K562 (cell line): Measurements from ENCODE around the gene GMPR2. TPM values are rescaled to one million over a fixed set of nuclear protein-coding genes. Genes with fewer than 3 reads are reported as not detected.

Experiments used
- DACH1 ChIP-seq: fragments of 450-650 bp; IDR thresholded peaks from 2 replicates; pipeline ENCODE4 v1.6.1; 2018; ENCODE audit not compliant: partially characterized antibody
- EGR1 ChIP-seq: fragments of 450-650 bp; conservative IDR thresholded peaks from 2 replicates; pipeline ENCODE4 v1.6.1; 2017; ENCODE audit warnings: mild to moderate bottlenecking
- HDAC1 ChIP-seq, 2 experiments: fragments of 450-650 bp; IDR thresholded peaks; 2 replicates each; pipeline ENCODE4 v1.6.1; 2016 to 2017; ENCODE audit warnings: inconsistent platforms in 1 of 2, mild to moderate bottlenecking in 1 of 2, moderate library complexity in 1 of 2
- HMGN3 ChIP-seq: IDR thresholded peaks from 2 replicates; pipeline ENCODE4 v1.6.1; 2011; ENCODE audit warnings: borderline replicate concordance, low read depth, mild to moderate bottlenecking, mixed read lengths, low read length; ENCODE audit not compliant: insufficient read length; ENCODE audit errors: extremely low read depth
- HNRNPH1 ChIP-seq: fragments of 200-400 bp; formaldehyde crosslinking; optimal IDR thresholded peaks from 2 replicates; pipeline ENCODE3; 2017; ENCODE audit warnings: low read depth, mild to moderate bottlenecking, low read length, moderate library complexity
- HNRNPK ChIP-seq: fragments of 200-400 bp; formaldehyde crosslinking; IDR thresholded peaks from one replicate; pipeline ENCODE4 v1.6.1; 2018; ENCODE audit warnings: mild to moderate bottlenecking, low read depth, low read length; ENCODE audit not compliant: poor library complexity, severe bottlenecking
- LEF1 ChIP-seq: fragments of 450-650 bp; IDR thresholded peaks from 2 replicates; pipeline ENCODE4 v1.6.1; 2016; ENCODE audit warnings: mild to moderate bottlenecking
- RBFOX2 ChIP-seq: fragments of 200-400 bp; formaldehyde crosslinking; IDR thresholded peaks from 2 replicates; pipeline ENCODE4 v1.6.1; 2017; ENCODE audit warnings: low read depth, mild to moderate bottlenecking, low read length, moderate library complexity
- RCOR1 ChIP-seq, 2 experiments: IDR thresholded peaks; 2 replicates each; pipeline ENCODE4 v1.6.1; 2012; ENCODE audit warnings: low read depth in 2 of 2, low read length in 2 of 2, borderline replicate concordance in 1 of 2, improper control_type of control experiment in 1 of 2
- TAF9B ChIP-seq: fragments of 450-650 bp; IDR thresholded peaks from 2 replicates; pipeline ENCODE4 v1.6.1; 2018; ENCODE audit warnings: mild to moderate bottlenecking; ENCODE audit not compliant: partially characterized antibody
- TFAP4 ChIP-seq: sonication (generic); formaldehyde crosslinking; IDR thresholded peaks from 2 replicates; pipeline ENCODE4 v1.8.0; 2022; ENCODE audit warnings: missing genetic modification reagents, mild to moderate bottlenecking, moderate library complexity, borderline replicate concordance
- ZBTB1 ChIP-seq: sonication (generic); formaldehyde crosslinking; IDR thresholded peaks from 2 replicates; pipeline ENCODE4 v1.8.1; 2023; ENCODE audit warnings: missing genetic modification reagents, low read depth, mild to moderate bottlenecking, borderline replicate concordance
- ZBTB17 ChIP-seq: fragments of 450-650 bp; formaldehyde crosslinking; IDR thresholded peaks from 2 replicates; pipeline ENCODE4 v1.4.0; 2020; ENCODE audit warnings: mild to moderate bottlenecking
- ZBTB40 ChIP-seq, 2 experiments: fragments of 450-650 bp in 1 of 2; sonication (generic) in 1 of 2; formaldehyde crosslinking in 1 of 2; IDR thresholded peaks; 2 replicates each; pipeline versions ENCODE4 v1.7.1 to v1.9.0; 2016 to 2022; ENCODE audit warnings: inconsistent platforms in 1 of 2, mild to moderate bottlenecking in 1 of 2, missing genetic modification reagents in 1 of 2
- ZEB2 ChIP-seq: fragments of 450-650 bp; IDR thresholded peaks from 2 replicates; pipeline ENCODE4 v1.6.1; 2016
- ZNF232 ChIP-seq: sonication (generic); formaldehyde crosslinking; IDR thresholded peaks from 2 replicates; pipeline ENCODE4 v1.8.0; 2022; ENCODE audit warnings: mild to moderate bottlenecking, missing genetic modification reagents
- ZNF274 ChIP-seq: IDR thresholded peaks from 2 replicates; pipeline ENCODE4 v1.6.1; 2011; ENCODE audit warnings: low read depth, mild to moderate bottlenecking, low read length, moderate library complexity, borderline replicate concordance
- ZNF785 ChIP-seq: fragments of 250-450 bp; sonication (Bioruptor Pico); IDR thresholded peaks from 2 replicates; pipeline ENCODE4 v1.4.0; 2020; ENCODE audit warnings: mild to moderate bottlenecking
- polyA plus RNA-seq, 8 experiments: library from polyadenylated mRNA; depleted of rRNA in 4 of 8; stranded (reverse) in 5 of 8; unstranded in 3 of 8; fragments of >200 nt; fragmentation: Nextera tagmentation in 2 of 8; fragmentation: Illumina TruSeq in 1 of 8; extraction: Ambion mirVana in 2 of 8; extraction: Trizol in 1 of 8; gene quantifications; 2 replicates each; pipeline versions ENCODE4 v1.2.1 to v1.2.3, GENCODE V29; 2011 to 2014; ENCODE audit warnings: inconsistent platforms in 1 of 8, missing spikeins in 1 of 8
- total RNA-seq, 7 experiments: library from RNA; depleted of rRNA in 6 of 7; stranded (reverse); fragments of >200 nt in 6 of 7; fragmentation: Illumina TruSeq in 2 of 7; extraction: Trizol in 2 of 7; gene quantifications; 2 replicates each; pipeline versions ENCODE4 v1.2.1 to v1.2.3, GENCODE V29; 2011 to 2021; ENCODE audit warnings: low replicate concordance in 1 of 7

Gene GMPR2
- total and polyA plus RNA-seq, 9 of the 15 experiments (the other 6 are each of a cell fraction or from before 2014, with no cell fraction given), result 26.4 to 67.4 (median 36.3) TPM

- TF ChIP-seq TAF9B (peak; percentile 42), HNRNPH1 (no peak), EGR1 (no peak), RBFOX2 (peak; percentile 97), ZNF785 (CRISPR knock-in tag) (no peak), HMGN3 (peak; percentile 23), LEF1 (no peak), TFAP4 (CRISPR knock-in tag) (peak; percentile 69; the same call in 1 of the 2 replicates), ZBTB40 (IDR thresholded peaks at IDR 0.05) (peak; percentile 92), ZBTB40 (CRISPR knock-in tag; IDR thresholded peaks at IDR 0.05) (no peak), RCOR1 (IDR thresholded peaks at IDR 0.05; ENCODE audit: borderline replicate concordance in 1 of 2, low read depth in 2 of 2, low read length in 2 of 2) (no peak), ZBTB1 (CRISPR knock-in tag) (no peak), ZBTB17 (peak; percentile 29), DACH1 (peak; percentile 86), ZNF274 (no peak), ZEB2 (no peak), HNRNPK (no peak), ZNF232 (no peak; the same call in 1 of the 2 replicates), HDAC1 (IDR thresholded peaks at IDR 0.05) (peak in 1 of 2 experiments; percentile 58; a peak in 2 of 4 replicates)
Measured at GRCh38 chr14:24195186-24196070, 37.3 kb upstream of the GMPR2 start, which contains the start of gene TM9SF1 (continued).
